TTC549 (cell line): ENCODE results near the gene TRPV2.
"Not testable (repeated sequence)": the region's sequence is repeated elsewhere in the genome, so short reads cannot be mapped to it uniquely, and the experiment has no call there.

ENCODE experiments used
- FAIRE-seq: peaks from 2 replicates; lab custom pipeline; 2012; peaks lifted over from hg19 to GRCh38; lab: Jason Lieb, UNC

The TRPV2 gene

DNA sequence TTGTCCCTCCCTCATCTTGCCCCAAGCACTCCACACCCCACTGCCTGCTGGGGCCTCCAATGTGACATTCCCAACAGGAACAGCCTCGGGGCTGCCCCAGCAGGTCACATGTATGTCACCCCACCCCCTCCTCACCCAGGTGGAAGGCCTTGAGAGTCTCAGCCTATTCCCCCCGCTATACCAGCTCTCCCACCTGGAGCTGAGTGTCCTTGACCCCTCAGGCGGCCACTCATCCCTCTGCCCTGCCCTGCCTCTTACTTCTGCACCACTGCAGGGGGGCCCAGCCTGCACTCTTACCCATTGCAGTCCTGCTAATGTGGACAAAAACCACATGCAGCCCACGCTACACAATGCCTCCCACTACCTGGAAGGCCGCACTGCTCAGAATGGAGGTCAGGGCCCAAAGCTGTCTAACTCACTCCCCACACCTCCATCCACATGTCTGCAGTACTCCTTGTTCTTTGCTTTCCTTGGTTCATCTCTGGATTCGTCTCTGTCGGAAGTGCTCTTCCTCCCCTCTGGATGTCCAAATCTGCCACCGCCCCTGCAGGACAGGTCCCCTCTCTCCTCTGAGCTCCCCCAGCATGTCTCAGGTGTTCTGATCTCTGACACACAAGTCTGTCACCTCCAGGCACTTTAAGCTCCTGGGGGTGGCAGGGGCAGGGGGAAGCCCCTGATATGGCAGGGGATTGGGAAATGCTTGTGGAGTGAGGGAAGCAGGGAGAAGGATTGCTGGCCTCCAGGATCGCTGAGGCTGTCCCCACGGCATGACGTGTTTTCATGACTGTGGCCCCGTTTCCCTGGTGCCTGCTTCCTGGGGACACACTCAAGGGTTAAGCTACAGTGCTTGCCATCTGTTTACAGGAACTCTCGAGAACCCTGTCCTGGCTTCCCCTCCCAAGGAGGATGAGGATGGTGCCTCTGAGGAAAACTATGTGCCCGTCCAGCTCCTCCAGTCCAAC, 20.8 kb downstream of the TRPV2 start:
- no peak for FAIRE-seq

- FAIRE-seq, result no peak
These were observed 21.7 kb downstream of the TRPV2 start for GRCh38 chr17:16437083-16437482.

GRCh38 chr17:16438173-16438556, 22.8 kb downstream of the TRPV2 start:
- no peak for FAIRE-seq

DNA sequence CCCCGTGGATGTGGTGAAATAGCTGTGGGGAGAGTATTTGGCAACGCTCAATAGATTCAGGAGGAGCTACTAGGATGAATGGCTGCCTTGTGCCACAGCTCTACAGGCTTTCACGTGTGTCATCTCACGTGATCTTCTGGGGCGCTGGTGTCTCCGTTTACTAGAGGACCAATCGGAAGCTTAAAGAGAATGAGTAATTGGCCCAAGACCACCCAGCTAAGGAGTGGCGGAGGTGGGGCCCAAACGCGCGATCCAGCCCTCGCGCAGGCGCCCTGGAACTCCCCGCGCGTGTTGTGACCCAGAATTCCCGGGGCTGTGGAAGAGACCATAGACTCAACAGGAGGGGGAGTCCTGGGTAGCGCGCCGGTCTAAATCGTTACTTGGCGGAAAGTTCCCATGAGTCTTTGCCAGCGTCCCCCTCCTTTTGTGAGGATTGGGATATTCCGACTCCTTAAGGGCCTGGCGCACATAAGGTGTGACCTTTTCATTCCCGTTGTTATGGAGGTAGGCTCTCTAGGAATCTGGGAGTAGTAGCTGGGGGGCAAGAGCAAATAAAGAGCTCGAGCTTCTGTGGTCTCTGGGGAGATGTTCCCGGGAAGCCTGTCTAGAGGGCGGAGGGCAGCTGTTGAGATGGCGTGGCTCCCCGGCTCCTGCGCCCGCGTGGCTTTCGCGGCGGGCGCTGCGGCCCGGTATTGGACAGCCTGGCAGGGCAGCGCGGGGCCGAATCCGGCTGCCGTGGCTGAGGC, 23.4 kb downstream of the TRPV2 start:
- FAIRE-seq, result peak; percentile 96

DNA sequence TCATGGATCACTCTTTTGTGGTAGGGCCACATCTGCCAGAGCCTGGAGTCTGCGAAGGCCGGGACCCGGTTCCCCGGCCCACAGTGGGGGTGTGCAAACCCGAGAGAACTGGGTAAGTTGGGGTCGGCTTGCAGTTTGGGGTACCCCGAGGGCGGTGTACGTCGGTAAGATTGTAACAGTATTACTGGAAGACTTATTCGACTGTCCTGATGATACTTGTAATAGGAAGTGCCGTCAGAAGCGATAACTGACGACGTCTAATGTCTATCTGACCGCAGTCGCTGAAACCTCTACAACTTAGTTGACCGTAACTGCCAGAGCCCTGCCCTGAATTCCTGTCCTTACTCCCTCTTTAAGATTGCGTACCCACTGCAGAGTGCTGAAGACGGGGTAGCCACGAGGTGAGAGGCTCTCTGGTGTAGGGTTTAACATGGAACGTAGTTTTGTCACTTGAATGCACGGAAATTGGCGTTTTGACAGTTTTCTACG, 24.0 kb downstream of the TRPV2 start:
- FAIRE-seq, result no peak

DNA sequence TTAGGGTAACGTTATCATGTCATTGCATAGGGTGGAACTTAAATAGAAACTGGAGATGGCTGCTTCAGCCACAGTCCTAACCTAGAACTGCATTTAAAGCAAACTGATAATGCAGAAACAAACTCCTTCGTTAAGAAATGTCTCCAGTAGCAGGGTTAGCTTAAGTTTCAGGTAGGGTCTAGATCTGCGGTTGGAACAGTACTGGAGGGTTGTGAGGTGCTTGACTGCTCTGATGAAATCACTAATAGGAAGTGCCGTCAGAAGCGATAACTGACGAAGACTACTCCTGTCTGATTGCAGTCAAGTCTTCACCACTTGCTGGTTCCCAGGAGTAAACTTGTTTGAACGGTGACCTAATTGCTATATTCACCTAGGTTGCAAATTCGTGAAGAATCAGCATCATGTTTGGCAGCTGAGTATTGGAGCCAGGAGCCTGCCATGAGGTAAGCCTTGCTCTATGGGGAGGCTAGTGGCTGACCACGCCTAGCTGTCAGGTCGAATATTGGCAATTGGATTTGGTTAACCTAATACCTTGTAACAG, 24.5 kb downstream of the TRPV2 start:
- no peak for FAIRE-seq

GRCh38 chr17:16440354-16440753, 25.0 kb downstream of the TRPV2 start:
- not testable (repeated sequence) for FAIRE-seq

- no peak for FAIRE-seq
These were observed 25.7 kb downstream of the TRPV2 start for GRCh38 chr17:16440901-16441629.

DNA sequence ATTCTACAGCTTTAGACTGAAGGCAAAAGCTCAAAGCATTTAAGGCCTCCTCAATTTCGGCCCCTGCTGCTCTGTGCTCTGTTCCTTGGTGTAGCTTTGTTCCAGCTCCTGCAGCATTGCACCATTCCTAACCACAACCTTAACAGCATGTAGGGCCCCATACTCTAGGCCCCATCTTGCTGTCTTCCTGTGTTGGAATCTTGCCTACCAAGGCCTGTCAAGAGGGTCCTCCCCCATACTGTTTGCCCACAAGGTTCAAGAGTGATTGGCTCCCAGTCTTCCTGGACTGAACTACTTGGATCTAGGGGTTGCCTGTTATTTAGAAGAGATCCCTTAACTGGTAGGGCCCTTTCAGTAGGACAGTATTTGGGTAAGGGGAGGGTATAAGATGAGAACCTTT, 26.8 kb downstream of the TRPV2 start:
- FAIRE-seq, result no peak

GRCh38 chr17:16442594-16443510, 27.5 kb downstream of the TRPV2 start:
- FAIRE-seq, result no peak

- FAIRE-seq, result no peak
These were observed 28.3 kb downstream of the TRPV2 start for GRCh38 chr17:16443511-16444257.

GRCh38 chr17:16444258-16444886, 29.0 kb downstream of the TRPV2 start:
- no peak for FAIRE-seq

GRCh38 chr17:16446338-16446983, 31.1 kb downstream of the TRPV2 start:
- no peak for FAIRE-seq

GRCh38 chr17:16447676-16448075, 32.3 kb downstream of the TRPV2 start:
- FAIRE-seq, result no peak

DNA sequence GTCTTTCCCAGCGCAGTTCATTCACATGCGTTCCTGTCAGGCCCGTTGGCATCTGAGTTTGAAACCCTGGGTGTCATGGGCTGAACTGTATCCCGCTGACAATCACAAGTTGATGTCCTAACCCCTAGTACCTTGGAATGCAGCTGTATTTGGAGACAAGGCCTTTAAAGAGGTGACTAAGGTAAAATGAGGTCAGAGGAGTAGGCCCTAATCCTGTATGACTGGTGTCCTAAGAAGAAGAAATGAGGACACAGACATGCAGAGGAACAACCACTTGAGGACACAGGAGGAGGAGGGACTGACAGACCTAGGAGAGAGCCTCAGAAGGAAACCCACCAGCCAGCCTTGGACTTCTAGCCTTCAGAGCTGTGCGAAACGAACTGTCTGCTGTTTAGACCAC, 33.1 kb downstream of the TRPV2 start:
- FAIRE-seq, result no peak

DNA sequence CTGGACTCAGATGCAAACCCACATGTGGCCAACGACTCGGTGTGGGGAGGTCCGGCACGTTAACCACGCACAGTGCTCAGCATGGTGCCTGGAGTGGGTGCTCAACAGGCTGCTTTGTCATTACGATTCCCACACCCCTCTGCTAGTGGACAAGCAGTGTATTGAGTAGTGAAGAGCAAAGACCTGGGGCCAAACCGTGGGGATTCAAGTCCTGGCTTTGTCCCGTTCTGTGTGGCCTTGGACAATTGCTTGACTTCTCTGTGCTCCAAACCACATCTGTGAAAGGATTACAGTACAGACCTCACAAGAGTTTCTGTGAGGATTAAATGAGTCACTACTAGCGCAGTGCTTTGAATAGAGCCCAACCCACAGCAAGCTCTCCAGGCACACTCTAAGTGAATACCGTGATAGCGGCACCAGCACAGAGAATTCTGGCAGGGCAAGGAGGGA, 33.8 kb downstream of the TRPV2 start:
- no peak for FAIRE-seq

- no peak for FAIRE-seq
These were observed 34.7 kb downstream of the TRPV2 start for GRCh38 chr17:16450028-16450427.

DNA sequence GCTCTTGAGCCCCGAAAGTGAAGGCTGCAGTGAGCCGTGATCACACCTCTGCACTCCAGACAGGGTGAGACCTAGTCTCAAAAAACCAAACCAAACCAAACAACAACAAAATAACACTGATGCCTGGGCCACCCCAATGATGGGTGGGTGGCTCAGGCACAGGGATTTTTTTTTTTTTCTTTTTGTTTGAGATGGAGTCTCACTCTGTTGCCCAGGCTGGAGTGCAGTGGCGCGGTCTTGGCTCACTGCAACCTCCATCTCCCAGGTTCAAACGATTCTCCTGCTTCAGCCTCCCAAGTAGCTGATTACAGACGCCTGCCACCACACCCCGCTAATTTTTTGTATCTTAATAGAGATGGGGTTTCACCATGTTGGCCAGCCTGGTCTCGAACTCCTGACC, 36.9 kb downstream of the TRPV2 start:
- FAIRE-seq, result not testable (repeated sequence)

DNA sequence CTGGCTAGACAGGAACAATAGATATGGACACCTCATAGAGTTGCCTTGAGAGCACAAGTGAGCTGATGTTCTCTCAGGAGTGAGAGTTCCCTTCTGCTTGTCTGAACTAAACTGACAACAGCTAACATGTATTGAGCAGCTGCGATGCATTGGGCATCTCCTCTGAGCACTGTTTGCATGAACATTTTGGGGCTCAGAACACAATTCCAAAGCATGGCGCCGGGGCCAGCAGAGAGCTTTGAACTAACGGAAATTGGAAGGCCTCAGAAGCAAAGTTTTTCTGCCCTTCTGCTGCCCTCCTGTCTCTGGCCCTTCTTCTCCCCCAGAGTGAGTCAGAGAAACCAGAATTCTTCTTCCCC, 38.1 kb downstream of the TRPV2 start:
- no peak for FAIRE-seq
